Nephron progenitor cell (in vitro differentiated cells): ENCODE results near the gene UHRF1.
A peak's percentile ranks its signal among the peaks of the same experiment; 100 is the strongest.
"Not testable (repeated sequence)": the region's sequence is repeated elsewhere in the genome, so short reads cannot be mapped to it uniquely, and the experiment has no call there.

Experiments used
- DNase-seq: peaks from one replicate; pipeline ENCODE4 v3.0.0; 2021
- H3K27ac Mint-ChIP-seq: 2 replicates; pipeline ENCODE4 v1.8.0; 2021; ENCODE audit warnings: mild to moderate bottlenecking, moderate library complexity, mixed read lengths
- H3K27me3 Mint-ChIP-seq: 2 replicates; pipeline ENCODE4 v1.8.0; 2021; ENCODE audit warnings: mild to moderate bottlenecking, low read depth, mixed read lengths; ENCODE audit not compliant: poor library complexity
- H3K36me3 Mint-ChIP-seq: 2 replicates; pipeline ENCODE4 v1.8.0; 2021; ENCODE audit warnings: low read depth, mixed read lengths
- H3K4me1 Mint-ChIP-seq: 2 replicates; pipeline ENCODE4 v1.8.0; 2021; ENCODE audit warnings: mixed read lengths
- H3K4me3 Mint-ChIP-seq: 2 replicates; pipeline ENCODE4 v1.8.0; 2021; ENCODE audit warnings: mild to moderate bottlenecking, moderate library complexity, mixed read lengths
- H3K9me3 Mint-ChIP-seq: 2 replicates; pipeline ENCODE4 v1.8.0; 2021; ENCODE audit warnings: mild to moderate bottlenecking, moderate library complexity, mixed read lengths
- TF ChIP-seq, protein P1 (sequence below): fragments of 200-600 bp; sonication (generic); IDR thresholded peaks from 2 replicates; pipeline ENCODE4 v1.5.0; 2021; ENCODE audit warnings: antibody characterized with exemption

The UHRF1 gene

DNA sequence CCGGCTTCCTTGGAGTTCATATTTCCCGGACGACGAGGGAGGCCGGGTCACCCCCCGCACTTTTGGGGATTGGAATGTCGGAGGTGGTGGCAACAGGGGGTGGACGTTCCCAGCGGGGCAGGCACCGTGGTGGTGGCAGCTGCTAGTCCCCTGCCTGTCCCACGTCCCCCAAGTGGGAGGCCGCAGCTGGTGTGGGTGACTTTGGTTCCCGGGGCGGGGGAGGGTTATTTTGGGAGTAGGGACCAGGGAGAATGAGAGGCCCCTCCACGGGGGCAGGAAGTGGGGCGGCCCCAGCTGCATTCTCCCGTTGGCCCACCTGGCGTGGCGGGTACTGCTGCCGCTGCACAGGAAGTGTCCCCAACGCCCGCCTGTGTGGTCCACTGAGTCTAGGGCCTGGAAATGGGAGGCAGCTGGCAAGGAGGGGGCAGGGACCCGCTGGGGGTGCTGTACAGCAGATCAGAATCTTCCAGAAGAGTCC lies 30.8 kb upstream of the UHRF1 start:
- H3K9me3 Mint-ChIP-seq = no peaks in the 10 kb centered on the region
- H3K36me3 Mint-ChIP-seq = no peaks in the 10 kb centered on the region
- peaks cover 13% of the 10 kb centered on the region for H3K4me1 Mint-ChIP-seq
- peaks cover 7% of the 10 kb centered on the region for H3K27me3 Mint-ChIP-seq
- no peak overlapping the region for H3K4me3 Mint-ChIP-seq
- DNase-seq = peak; percentile 33
- TF ChIP-seq, protein P1, sequence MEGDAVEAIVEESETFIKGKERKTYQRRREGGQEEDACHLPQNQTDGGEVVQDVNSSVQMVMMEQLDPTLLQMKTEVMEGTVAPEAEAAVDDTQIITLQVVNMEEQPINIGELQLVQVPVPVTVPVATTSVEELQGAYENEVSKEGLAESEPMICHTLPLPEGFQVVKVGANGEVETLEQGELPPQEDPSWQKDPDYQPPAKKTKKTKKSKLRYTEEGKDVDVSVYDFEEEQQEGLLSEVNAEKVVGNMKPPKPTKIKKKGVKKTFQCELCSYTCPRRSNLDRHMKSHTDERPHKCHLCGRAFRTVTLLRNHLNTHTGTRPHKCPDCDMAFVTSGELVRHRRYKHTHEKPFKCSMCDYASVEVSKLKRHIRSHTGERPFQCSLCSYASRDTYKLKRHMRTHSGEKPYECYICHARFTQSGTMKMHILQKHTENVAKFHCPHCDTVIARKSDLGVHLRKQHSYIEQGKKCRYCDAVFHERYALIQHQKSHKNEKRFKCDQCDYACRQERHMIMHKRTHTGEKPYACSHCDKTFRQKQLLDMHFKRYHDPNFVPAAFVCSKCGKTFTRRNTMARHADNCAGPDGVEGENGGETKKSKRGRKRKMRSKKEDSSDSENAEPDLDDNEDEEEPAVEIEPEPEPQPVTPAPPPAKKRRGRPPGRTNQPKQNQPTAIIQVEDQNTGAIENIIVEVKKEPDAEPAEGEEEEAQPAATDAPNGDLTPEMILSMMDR = no peak
- no peak overlapping the region for H3K27ac Mint-ChIP-seq

DNA sequence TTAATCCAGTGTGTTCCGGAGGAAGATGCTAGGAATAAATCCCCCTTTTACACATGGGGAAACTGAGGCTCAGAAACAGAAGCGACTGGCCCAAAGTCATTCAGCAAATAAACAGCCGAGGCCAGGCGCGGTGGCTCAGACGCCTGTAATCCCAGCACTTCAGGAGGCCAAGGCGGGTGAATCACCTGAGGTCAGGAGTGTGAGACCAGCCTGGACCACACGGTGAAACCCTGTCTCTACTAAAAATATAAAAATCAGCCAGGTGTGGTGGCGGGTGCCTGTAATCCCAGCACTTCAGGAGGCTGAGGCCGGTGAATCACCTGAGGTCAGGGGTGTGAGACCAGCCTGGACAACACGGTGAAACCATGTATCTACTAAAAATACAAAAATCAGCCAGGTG lies 30.3 kb upstream of the UHRF1 start:
- Mint-ChIP-seq H3K4me1 (peaks cover 8% of the 10 kb centered on the region), H3K27ac (no peak overlapping the region), H3K36me3 (no peaks in the 10 kb centered on the region), H3K27me3 (peaks cover 2% of the 10 kb centered on the region), H3K4me3 (no peak overlapping the region), H3K9me3 (no peaks in the 10 kb centered on the region)
- TF ChIP-seq, protein P1 = no peak
- DNase-seq = no peak

DNA sequence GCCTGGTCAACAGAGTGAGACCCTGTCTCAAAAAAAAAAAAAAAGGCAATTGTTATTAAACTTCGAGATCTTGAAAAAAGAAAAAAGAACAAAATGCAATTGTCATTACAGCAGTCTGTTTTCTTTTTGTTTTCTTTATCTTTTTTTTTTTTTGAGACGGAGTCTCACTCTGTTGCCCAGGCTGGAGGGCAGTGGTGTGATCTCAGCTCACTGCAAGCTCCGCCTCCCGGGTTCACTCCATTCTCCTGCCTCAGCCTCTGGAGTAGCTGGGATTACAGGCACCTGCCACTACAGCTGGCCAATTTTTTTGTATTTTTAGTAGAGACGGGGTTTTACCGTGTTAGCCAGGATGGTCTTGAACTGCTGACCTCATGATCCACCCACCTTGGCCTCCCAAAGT lies 26.4 kb upstream of the UHRF1 start:
- not testable (repeated sequence) for H3K27ac Mint-ChIP-seq

GRCh38 chr19:4884993-4885392 lies 24.3 kb upstream of the UHRF1 start:
- H3K4me3 Mint-ChIP-seq, H3K27ac Mint-ChIP-seq, H3K9me3 Mint-ChIP-seq, DNase-seq, H3K36me3 Mint-ChIP-seq, H3K27me3 Mint-ChIP-seq, H3K4me1 Mint-ChIP-seq: not testable (repeated sequence)

More for the DNA sequence above, 26.4 kb upstream of the UHRF1 start:
- H3K4me1 Mint-ChIP-seq, H3K9me3 Mint-ChIP-seq, H3K36me3 Mint-ChIP-seq, DNase-seq, H3K4me3 Mint-ChIP-seq, H3K27me3 Mint-ChIP-seq: not testable (repeated sequence)

DNA sequence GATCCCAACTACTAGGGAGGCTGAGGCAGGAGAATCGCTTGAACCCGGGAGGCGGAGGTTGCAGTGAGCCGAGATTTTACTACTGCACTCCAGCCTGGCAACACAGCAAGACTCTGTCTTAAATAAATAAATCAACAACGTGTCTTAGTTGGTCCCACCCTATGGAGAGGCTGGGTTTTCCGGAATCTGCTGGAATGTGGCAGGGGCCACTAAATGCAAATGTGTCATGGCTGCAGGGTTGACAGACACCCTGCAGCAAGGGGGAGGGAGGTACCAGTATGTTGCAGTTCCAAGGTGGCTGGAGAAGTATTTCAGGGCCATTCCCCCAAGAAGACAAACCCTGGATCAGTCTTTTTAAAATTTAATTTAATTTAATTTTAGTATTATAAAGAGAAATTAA lies 21.5 kb upstream of the UHRF1 start:
- not testable (repeated sequence) for H3K4me3 Mint-ChIP-seq, H3K9me3 Mint-ChIP-seq, H3K27ac Mint-ChIP-seq, DNase-seq, H3K36me3 Mint-ChIP-seq, H3K27me3 Mint-ChIP-seq
- H3K4me1 Mint-ChIP-seq = peaks cover 15% of the 10 kb centered on the region

DNA sequence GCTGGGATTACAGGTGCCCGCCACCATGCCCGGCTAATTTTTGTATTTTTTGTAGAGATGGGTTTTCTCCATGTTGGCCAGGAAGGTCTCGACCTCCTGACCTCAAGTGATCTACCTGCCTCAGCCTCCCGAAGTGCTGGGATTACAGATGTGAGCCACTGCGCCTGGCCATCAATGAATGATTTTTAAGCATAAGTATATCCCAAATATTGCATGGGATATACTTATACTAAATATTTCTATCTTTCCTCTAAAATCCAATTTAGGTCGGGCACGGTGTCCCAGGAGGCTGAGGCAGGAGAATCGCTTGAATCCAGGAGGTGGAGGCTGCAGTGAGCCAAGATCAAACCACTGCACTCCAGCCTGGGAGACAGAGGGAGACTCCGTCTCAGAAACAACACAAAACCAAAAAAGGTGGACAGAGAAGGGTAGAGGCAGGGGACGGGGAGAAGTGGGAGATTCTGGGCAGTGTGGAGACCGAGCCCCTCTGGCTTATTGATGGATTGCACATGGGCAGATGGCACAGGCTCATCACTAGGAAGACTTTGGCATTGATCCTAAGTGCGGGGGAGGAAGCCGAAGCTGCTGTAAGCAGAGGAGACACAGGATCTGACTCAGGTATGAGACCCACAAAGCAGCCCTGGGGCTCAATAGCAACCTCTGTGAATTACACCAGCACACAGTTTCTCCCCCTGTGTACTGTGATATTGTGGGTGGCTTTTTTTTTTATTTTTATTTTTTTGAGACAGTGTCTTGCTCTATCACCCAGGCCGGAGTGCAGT lies 20.1 kb upstream of the UHRF1 start:
- no peak for DNase-seq
- Mint-ChIP-seq H3K36me3 (no peaks in the 10 kb centered on the region), H3K4me3 (no peak overlapping the region), H3K27me3 (no peaks in the 10 kb centered on the region), H3K9me3 (no peaks in the 10 kb centered on the region), H3K27ac (no peak overlapping the region), H3K4me1 (peaks cover 15% of the 10 kb centered on the region)
- TF ChIP-seq, protein P1 = no peak

DNA sequence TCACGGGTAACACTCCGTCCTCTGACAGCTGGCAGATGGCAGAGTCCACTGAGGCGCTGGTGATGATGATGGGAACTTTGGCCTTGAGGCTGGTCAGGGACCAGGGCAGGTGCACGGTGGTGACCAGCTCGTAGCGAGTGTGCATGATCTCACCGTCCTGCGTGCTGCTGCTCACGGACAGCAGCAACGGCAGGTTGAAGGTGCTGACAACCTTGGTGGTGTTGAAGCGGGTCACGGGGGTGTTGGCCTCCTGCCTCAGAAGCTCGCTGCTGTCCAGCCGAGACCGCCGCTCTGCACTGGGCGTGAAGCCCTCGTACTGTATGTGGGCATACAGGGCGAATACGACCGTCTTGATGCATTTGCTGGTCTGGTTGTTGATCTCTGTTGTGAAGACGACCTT lies 18.2 kb upstream of the UHRF1 start:
- no peak overlapping the region for H3K4me3 Mint-ChIP-seq
- H3K9me3 Mint-ChIP-seq = peaks cover 3% of the 10 kb centered on the region

GRCh38 chr19:4892962-4893361 lies 16.3 kb upstream of the UHRF1 start:
- H3K27me3 Mint-ChIP-seq, H3K9me3 Mint-ChIP-seq, DNase-seq, H3K4me3 Mint-ChIP-seq, H3K36me3 Mint-ChIP-seq, H3K27ac Mint-ChIP-seq: not testable (repeated sequence)
- peaks cover 41% of the 10 kb centered on the region for H3K4me1 Mint-ChIP-seq

More for the DNA sequence above, 18.2 kb upstream of the UHRF1 start:
- H3K4me1 Mint-ChIP-seq = peaks cover 29% of the 10 kb centered on the region
- no peaks in the 10 kb centered on the region for H3K27me3 Mint-ChIP-seq
- DNase-seq = no peak
- TF ChIP-seq, protein P1 = no peak
- no peak overlapping the region for H3K27ac Mint-ChIP-seq
- H3K36me3 Mint-ChIP-seq = no peaks in the 10 kb centered on the region
